Measurements from ENCODE around the gene DNPH1. TPM values are rescaled to one million over a fixed set of nuclear protein-coding genes. Genes with fewer than 3 reads are reported as not detected.

Gene DNPH1
- total and polyA plus RNA-seq, 12 donors: 33.7 to 229 (median 121) TPM

- 90 to 93% (median 90%) methylated on average over 5 of the region's 5 CpGs for WGBS, 4 donors
- no peak for DNase-seq
- Histone ChIP-seq H3K4me3 (no peak overlapping the region), H3K36me3 (replicated peaks in 1 of 2) (peaks cover 0 to 62% of the 10 kb centered on the region in 2 donors), H3K9me3 (replicated peaks in 1 of 3) (no peaks in the 10 kb centered on the region), H3K27me3 (no peaks in the 10 kb centered on the region), H3K4me1 (replicated peaks in 1 of 2) (no peaks in the 10 kb centered on the region), H3K27ac (no peak overlapping the region)
- TF ChIP-seq, protein P1, sequence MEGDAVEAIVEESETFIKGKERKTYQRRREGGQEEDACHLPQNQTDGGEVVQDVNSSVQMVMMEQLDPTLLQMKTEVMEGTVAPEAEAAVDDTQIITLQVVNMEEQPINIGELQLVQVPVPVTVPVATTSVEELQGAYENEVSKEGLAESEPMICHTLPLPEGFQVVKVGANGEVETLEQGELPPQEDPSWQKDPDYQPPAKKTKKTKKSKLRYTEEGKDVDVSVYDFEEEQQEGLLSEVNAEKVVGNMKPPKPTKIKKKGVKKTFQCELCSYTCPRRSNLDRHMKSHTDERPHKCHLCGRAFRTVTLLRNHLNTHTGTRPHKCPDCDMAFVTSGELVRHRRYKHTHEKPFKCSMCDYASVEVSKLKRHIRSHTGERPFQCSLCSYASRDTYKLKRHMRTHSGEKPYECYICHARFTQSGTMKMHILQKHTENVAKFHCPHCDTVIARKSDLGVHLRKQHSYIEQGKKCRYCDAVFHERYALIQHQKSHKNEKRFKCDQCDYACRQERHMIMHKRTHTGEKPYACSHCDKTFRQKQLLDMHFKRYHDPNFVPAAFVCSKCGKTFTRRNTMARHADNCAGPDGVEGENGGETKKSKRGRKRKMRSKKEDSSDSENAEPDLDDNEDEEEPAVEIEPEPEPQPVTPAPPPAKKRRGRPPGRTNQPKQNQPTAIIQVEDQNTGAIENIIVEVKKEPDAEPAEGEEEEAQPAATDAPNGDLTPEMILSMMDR (IDR thresholded peaks at IDR 0.05): no peak
- no peak for TF ChIP-seq POLR2A (IDR thresholded peaks at IDR 0.05)
- intact Hi-C loops (cut with DNase I): no loop called here
Measured at GRCh38 chr6:43196337-43196736, 32.9 kb downstream of the DNPH1 start.

DNA sequence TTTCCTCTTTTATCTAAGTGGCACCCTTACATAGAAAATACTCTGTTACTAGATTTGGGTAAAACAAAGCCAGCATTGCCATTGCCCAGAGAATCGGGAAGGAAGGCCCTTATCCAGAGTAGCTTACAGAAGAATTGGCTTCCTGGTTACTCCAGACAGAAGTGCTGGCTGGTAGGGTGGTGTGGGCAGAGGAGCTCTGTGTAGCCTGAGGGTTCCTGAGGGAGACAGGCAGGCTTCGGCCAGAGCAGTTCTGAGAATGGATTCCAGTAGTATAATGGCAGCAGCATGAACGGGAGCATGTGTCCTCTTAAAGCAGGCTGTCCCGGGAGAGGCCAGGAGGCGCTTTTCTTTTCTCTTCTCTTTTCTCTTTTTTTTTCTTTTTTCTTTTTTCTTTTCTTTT, 35.4 kb downstream of the DNPH1 start:
- no peak for TF ChIP-seq POLR2A (IDR thresholded peaks at IDR 0.05)
- TF ChIP-seq, protein P1 (IDR thresholded peaks at IDR 0.05): no peak
- peaks cover 0 to 54% of the 10 kb centered on the region in 2 donors for H3K36me3 ChIP-seq (replicated peaks in 1 of 2)

DNA sequence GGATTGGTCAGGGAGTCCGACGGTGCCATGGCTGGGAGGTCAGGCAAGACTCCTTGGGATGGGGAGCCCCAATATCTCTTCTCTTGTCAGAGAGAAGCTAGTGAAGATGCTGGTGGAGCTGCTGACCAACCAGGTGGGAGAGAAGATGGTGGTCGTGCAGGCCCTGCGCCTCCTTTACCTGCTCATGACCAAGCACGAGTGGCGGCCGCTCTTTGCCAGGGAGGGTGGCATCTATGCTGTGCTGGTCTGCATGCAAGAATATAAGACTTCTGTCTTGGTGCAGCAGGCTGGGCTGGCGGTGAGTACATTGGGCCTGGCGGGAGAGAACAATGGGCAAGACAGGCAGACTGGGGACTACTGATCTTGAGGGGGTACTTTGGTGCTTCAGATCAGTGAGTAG, 36.4 kb downstream of the DNPH1 start:
- WGBS, 4 donors: 87 to 98% (median 97%) methylated on average over 9 of the region's 9 CpGs

More for the DNA sequence above, 35.4 kb downstream of the DNPH1 start:
- DNase-seq: peak in 1 of 7 donors; percentile 52
- Histone ChIP-seq H3K27me3 (no peaks in the 10 kb centered on the region), H3K4me1 (replicated peaks in 1 of 2) (no peaks in the 10 kb centered on the region), H3K9me3 (replicated peaks in 1 of 3) (no peaks in the 10 kb centered on the region), H3K4me3 (no peak overlapping the region), H3K27ac (no peak overlapping the region)
- 89 to 97% (median 93%) methylated on average over 5 of the region's 5 CpGs for whole genome bisulfite sequencing, 4 donors
- intact Hi-C loops (cut with DNase I): no loop called here

DNA sequence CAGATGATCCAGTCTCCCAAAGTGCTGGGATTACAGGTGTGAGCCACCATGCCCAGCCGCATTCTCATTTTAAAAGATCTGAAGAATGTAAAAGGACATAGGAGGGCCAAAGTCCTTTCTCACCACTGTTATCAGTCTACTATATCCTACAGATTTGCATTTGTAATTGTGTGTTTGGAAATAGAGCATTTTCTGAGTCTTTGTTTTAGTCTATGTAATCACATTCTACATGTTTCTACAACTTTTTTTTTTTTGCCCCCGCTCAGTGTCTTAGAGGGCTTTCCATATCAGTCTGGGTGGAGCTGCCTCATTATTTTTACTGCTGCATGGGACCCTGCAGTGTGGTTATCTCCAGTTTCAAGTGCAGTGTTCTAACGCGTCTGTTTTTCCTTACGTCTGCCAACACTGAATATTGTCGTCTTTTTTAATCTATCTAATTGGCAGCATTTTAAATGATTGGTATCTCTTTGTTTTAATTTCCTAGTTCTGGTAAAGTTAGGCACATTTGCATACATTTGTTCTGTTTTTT, 39.4 kb downstream of the DNPH1 start:
- Histone ChIP-seq H3K36me3 (replicated peaks in 1 of 2) (peaks cover 0 to 50% of the 10 kb centered on the region in 2 donors), H3K9me3 (replicated peaks in 1 of 3) (no peaks in the 10 kb centered on the region), H3K27me3 (no peaks in the 10 kb centered on the region), H3K27ac (no peak overlapping the region), H3K4me3 (no peak overlapping the region), H3K4me1 (replicated peaks in 1 of 2) (no peaks in the 10 kb centered on the region)
- intact Hi-C loops (cut with DNase I): no loop called here
- TF ChIP-seq POLR2A (IDR thresholded peaks at IDR 0.05): no peak
- TF ChIP-seq, protein P1 (IDR thresholded peaks at IDR 0.05): no peak
- 86 to 91% (median 90%) methylated on average over 6 of the region's 6 CpGs for WGBS, 4 donors
- DNase-seq: peak in 1 of 7 donors; percentile 4

More for the DNA sequence above, 36.4 kb downstream of the DNPH1 start:
- peaks cover 0 to 53% of the 10 kb centered on the region in 2 donors for H3K36me3 ChIP-seq (replicated peaks in 1 of 2)
- no peak for TF ChIP-seq POLR2A (IDR thresholded peaks at IDR 0.05)
- TF ChIP-seq, protein P1 (IDR thresholded peaks at IDR 0.05): no peak
- DNase-seq: peak in 1 of 7 donors; percentile 44
- no peaks in the 10 kb centered on the region for H3K9me3 ChIP-seq (replicated peaks in 1 of 3)
- intact Hi-C loops (cut with DNase I): no loop called here
- no peaks in the 10 kb centered on the region for H3K4me1 ChIP-seq (replicated peaks in 1 of 2)
- H3K27ac ChIP-seq: no peak overlapping the region
- H3K27me3 ChIP-seq: no peaks in the 10 kb centered on the region
- no peak overlapping the region for H3K4me3 ChIP-seq
